HG03520 (cell line): ENCODE results near the gene ZNF491.
A peak's percentile ranks its signal among the peaks of the same experiment; 100 is the strongest.
"Not testable (repeated sequence)": the region's sequence is repeated elsewhere in the genome, so short reads cannot be mapped to it uniquely, and the experiment has no call there.

Experiments used
- ATAC-seq: cut with Tn5 transposase; IDR thresholded peaks from one replicate; pipeline ENCODE4 v1.9.1; 2021; ENCODE audit warnings: mild to moderate bottlenecking, moderate library complexity; ENCODE audit not compliant: unreplicated experiment

The ZNF491 gene

GRCh38 chr19:11806354-11807098, 8.2 kb downstream of the ZNF491 start:
- no peak for ATAC-seq

DNA sequence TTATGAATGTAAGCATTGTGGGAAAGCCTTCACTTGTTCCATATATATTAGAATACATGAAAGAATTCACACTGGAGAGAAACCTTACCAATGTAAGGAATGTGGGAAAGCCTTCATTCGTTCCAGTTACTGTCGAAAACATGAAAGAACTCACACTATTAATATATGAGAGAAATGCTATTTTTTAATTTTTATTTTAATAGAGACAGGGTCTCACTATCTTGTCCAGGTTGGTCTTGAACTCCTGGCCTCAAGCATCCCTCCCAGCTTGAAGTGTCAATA, 8.7 kb downstream of the ZNF491 start:
- ATAC-seq: no peak

GRCh38 chr19:11813703-11814028, 15.3 kb downstream of the ZNF491 start:
- peak; percentile 16 for ATAC-seq

- peak; percentile 91 for ATAC-seq
Measured at GRCh38 chr19:11814029-11814699, 15.8 kb downstream of the ZNF491 start, which contains the start of gene ZNF440. TSS of gene ZNF440 (plus strand) at chr19:11814273. CDS start at chr19:11814448, 175 bp downstream.

- no peak for ATAC-seq
Measured at GRCh38 chr19:11814700-11815035, 16.3 kb downstream of the ZNF491 start.

- no peak for ATAC-seq
Measured at GRCh38 chr19:11821474-11822109, 23.3 kb downstream of the ZNF491 start.

DNA sequence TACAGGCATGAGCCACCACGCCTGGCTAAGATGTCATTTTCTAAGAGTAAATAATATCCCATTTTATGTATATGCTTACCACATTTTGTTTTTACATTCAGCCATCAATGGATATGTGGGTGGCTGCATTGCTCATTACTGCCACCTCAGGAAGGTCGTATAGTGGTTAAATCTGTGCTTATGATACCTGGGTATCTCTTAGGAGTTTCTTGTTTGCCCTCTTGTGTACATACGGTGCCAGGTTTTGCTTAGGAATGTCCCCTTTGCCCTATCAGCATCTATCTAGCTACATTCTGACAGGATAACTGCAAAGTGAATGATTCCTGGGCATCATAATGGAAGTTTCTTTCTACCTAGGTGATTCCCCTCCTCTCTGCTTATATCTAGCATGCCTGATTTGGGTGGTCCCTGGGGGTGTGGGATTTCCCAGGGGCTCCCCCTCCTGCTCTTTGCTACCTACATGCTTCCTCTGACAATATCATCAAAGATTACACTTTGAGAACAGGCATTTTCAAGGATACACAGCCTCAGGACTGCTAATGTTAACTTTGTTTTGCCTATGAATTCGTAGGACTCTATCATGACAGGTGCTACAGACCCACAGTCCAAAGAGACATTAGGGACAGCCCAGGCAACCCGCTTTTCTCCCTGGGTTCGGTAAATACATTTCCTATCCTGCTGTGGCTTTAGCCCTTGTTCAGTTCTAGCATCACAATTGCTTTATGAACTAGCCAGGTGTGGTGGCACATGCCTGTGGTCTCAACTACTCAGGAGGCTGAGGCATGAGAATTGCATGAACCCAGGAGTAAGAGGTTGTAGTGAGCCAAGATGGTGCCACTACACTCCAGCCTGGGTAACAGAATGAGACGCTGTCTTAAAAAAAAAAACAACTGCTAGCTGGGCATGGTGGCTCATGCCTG, 30.9 kb downstream of the ZNF491 start:
- not testable (repeated sequence) for ATAC-seq

DNA sequence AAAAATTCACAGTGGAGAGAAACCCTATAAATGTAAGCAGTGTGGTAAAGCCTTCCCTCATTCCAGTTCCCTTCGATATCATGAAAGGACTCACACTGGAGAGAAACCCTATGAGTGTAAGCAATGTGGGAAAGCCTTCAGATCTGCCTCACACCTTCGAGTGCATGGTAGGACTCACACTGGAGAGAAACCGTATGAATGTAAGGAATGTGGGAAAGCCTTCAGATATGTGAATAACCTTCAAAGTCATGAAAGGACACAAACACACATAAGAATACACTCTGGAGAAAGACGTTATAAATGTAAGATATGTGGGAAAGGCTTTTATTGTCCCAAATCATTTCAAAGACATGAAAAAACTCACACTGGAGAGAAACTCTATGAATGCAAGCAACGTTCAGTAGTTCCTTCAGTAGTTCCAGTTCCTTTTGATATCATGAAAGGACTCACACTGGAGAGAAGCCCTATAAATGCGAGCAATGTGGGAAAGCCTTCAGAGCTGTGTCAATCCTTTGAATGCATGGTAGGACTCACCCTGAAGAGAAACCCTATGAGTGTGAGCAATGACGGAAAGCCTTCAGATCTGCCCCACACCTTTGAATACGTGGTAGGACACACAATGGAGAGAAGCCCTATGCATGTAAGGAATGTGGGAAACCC, 34.1 kb downstream of the ZNF491 start:
- no peak for ATAC-seq

DNA sequence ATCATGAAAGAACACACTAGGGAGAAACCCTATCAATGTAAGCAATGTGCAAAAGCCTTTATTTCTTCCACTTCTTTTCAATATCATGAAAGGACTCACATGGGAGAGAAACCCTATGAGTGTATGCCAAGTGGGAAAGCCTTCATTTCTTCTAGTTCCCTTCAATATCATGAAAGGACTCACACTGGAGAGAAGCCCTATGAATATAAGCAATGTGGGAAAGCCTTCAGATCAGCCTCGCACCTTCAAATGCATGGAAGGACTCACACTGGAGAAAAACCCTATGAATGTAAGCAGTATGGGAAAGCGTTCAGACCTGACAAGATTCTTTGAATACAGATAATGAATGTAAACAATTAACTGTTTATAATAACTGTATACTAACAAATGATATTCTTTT, 35.2 kb downstream of the ZNF491 start:
- ATAC-seq: no peak

GRCh38 chr19:11835626-11836066, 37.3 kb downstream of the ZNF491 start:
- not testable (repeated sequence) for ATAC-seq

GRCh38 chr19:11843722-11844121, 45.4 kb downstream of the ZNF491 start:
- ATAC-seq: no peak

- ATAC-seq: not testable (repeated sequence)
Measured at GRCh38 chr19:11847615-11848014, 49.3 kb downstream of the ZNF491 start.

DNA sequence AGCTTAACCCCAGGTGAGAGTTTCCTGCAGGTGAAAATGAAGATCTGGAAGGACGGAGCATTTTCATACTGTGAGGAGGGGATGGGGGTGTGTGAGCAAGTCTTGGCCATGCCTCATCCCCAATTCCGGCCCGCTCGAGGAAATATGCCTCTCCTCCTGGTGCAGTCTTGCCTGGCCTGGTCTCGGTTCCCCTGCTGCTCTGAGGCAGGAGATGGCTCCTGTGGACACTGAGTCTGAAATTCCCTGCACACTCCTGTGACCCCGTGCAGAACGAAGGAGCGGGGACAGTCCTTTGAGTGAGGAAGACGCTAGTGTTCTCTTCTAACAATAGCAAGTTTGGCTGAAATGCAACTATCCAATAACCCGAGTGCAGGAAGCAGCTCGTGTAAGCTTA, 49.9 kb downstream of the ZNF491 start:
- ATAC-seq: no peak

- no peak for ATAC-seq
Measured at GRCh38 chr19:11848594-11849469, 50.5 kb downstream of the ZNF491 start, which contains the start of gene ZNF439. TSS of gene ZNF439 (plus strand) at chr19:11848726. CDS start at chr19:11848868, 142 bp downstream.

GRCh38 chr19:11850289-11850688, 52.0 kb downstream of the ZNF491 start:
- ATAC-seq: not testable (repeated sequence)

- no peak for ATAC-seq
Measured at GRCh38 chr19:11853358-11853757, 55.0 kb downstream of the ZNF491 start.

GRCh38 chr19:11856596-11857250, 58.4 kb downstream of the ZNF491 start:
- no peak for ATAC-seq
